A549 (cell line): ENCODE data around the gene UBE2R2.

ENCODE experiments used
- CEBPB ChIP-seq, 2 experiments: fragments of >200 bp in 1 of 2; sonication (Bioruptor Twin) in 1 of 2; formaldehyde crosslinking in 1 of 2; IDR thresholded peaks; 2 replicates each; pipeline ENCODE4 v1.6.1; 2012 to 2016
- CHD2 ChIP-seq: fragments of 150-350 bp; IDR thresholded peaks from 2 replicates; pipeline ENCODE4 v1.6.1; 2014; ENCODE audit warnings: low read length; ENCODE audit not compliant: partially characterized antibody
- EP300 ChIP-seq, 2 experiments: fragments of >200 bp; sonication (Bioruptor Twin); formaldehyde crosslinking; IDR thresholded peaks; 2 replicates in 1 of 2; 3 replicates in 1 of 2; pipeline ENCODE4 v1.6.1; 2016 to 2017
- HMGXB4 ChIP-seq: fragments of 250-450 bp; sonication (Bioruptor Pico); IDR thresholded peaks from 2 replicates; pipeline ENCODE4 v1.5.0; 2021; ENCODE audit warnings: mild to moderate bottlenecking, moderate library complexity, borderline replicate concordance
- MAX ChIP-seq: IDR thresholded peaks from 2 replicates; pipeline ENCODE4 v1.6.1; 2012
- MAZ ChIP-seq: fragments of 150-350 bp; IDR thresholded peaks from 2 replicates; pipeline ENCODE4 v1.6.1; 2014; ENCODE audit warnings: antibody characterized with exemption, low read depth, low read length, borderline replicate concordance
- POLR2A ChIP-seq: IDR thresholded peaks from 2 replicates; pipeline ENCODE4 v1.6.1; 2012; ENCODE audit warnings: mild to moderate bottlenecking, low read length
- RAD21 ChIP-seq, 2 experiments: fragments of >200 bp in 1 of 2; sonication (Bioruptor Twin) in 1 of 2; formaldehyde crosslinking in 1 of 2; IDR thresholded peaks in 1 of 2; conservative IDR thresholded peaks in 1 of 2; 2 replicates in 1 of 2; 3 replicates in 1 of 2; pipeline ENCODE4 v1.6.1; 2012 to 2018; ENCODE audit warnings: inconsistent platforms in 1 of 2
- SMC3 ChIP-seq: fragments of >200 bp; sonication (Bioruptor Twin); formaldehyde crosslinking; IDR thresholded peaks from 3 replicates; pipeline ENCODE4 v1.6.1; 2018; ENCODE audit warnings: inconsistent platforms
- ZFP36 ChIP-seq: fragments of 450-650 bp; IDR thresholded peaks from 2 replicates; pipeline ENCODE4 v1.6.1; 2014; ENCODE audit warnings: borderline replicate concordance; ENCODE audit not compliant: partially characterized antibody
- TF ChIP-seq, protein P1 (sequence below): fragments of >200 bp; sonication (Bioruptor Twin); formaldehyde crosslinking; IDR thresholded peaks from 3 replicates; pipeline ENCODE4 v1.5.1; 2016
- TF ChIP-seq, protein P2 (sequence below): IDR thresholded peaks from 2 replicates; pipeline ENCODE4 v1.6.1; 2012; ENCODE audit warnings: low read depth, borderline replicate concordance

DNA sequence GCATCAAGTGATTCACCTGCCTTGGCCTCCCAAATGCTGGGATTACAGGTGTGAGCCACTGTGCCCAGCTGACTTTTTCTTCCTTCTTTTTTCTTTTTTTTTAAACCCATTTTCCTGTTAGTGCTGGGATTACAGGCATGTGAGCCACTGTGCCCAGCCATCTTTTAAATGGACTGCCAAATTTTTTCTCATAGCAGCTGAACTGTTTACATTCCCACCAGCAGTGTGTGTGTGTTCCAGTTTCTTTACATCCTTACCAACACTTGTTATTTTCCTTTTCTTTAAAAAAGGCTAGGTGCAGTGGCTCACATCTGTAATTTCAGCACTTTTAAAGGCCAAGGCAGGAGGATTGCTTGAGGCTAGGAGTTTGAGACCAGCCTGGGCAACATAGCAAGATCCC, 76.9 kb downstream of the UBE2R2 start:
- TF ChIP-seq MAX (no peak), MAZ (no peak), RAD21 (conservative IDR thresholded peaks at IDR 0.05 in 1 of 2, IDR thresholded peaks at IDR 0.05 in 1 of 2) (no peak), ZFP36 (no peak), CHD2 (no peak), HMGXB4 (CRISPR knock-in tag) (no peak), POLR2A (no peak), SMC3 (no peak), CEBPB (IDR thresholded peaks at IDR 0.05) (no peak), EP300 (IDR thresholded peaks at IDR 0.05) (no peak)
- TF ChIP-seq, protein P1, sequence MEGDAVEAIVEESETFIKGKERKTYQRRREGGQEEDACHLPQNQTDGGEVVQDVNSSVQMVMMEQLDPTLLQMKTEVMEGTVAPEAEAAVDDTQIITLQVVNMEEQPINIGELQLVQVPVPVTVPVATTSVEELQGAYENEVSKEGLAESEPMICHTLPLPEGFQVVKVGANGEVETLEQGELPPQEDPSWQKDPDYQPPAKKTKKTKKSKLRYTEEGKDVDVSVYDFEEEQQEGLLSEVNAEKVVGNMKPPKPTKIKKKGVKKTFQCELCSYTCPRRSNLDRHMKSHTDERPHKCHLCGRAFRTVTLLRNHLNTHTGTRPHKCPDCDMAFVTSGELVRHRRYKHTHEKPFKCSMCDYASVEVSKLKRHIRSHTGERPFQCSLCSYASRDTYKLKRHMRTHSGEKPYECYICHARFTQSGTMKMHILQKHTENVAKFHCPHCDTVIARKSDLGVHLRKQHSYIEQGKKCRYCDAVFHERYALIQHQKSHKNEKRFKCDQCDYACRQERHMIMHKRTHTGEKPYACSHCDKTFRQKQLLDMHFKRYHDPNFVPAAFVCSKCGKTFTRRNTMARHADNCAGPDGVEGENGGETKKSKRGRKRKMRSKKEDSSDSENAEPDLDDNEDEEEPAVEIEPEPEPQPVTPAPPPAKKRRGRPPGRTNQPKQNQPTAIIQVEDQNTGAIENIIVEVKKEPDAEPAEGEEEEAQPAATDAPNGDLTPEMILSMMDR: no peak
- TF ChIP-seq, protein P2, sequence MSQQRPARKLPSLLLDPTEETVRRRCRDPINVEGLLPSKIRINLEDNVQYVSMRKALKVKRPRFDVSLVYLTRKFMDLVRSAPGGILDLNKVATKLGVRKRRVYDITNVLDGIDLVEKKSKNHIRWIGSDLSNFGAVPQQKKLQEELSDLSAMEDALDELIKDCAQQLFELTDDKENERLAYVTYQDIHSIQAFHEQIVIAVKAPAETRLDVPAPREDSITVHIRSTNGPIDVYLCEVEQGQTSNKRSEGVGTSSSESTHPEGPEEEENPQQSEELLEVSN: no peak
